Measurements from ENCODE around the gene AKAP8L. TPM values are rescaled to one million over a fixed set of nuclear protein-coding genes. Genes with fewer than 3 reads are reported as not detected.

The AKAP8L gene, protein sequence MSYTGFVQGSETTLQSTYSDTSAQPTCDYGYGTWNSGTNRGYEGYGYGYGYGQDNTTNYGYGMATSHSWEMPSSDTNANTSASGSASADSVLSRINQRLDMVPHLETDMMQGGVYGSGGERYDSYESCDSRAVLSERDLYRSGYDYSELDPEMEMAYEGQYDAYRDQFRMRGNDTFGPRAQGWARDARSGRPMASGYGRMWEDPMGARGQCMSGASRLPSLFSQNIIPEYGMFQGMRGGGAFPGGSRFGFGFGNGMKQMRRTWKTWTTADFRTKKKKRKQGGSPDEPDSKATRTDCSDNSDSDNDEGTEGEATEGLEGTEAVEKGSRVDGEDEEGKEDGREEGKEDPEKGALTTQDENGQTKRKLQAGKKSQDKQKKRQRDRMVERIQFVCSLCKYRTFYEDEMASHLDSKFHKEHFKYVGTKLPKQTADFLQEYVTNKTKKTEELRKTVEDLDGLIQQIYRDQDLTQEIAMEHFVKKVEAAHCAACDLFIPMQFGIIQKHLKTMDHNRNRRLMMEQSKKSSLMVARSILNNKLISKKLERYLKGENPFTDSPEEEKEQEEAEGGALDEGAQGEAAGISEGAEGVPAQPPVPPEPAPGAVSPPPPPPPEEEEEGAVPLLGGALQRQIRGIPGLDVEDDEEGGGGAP
- total RNA-seq (88.7 and 93.8 TPM in 2 replicates), polyA plus RNA-seq (155 and 181 TPM in 2 replicates)

GRCh38 chr19:15418579-15419412, at the start of gene AKAP8L:
Gene AKAP8L, minus strand, starts transcription at chr19:15418988. Its CDS starts 65 bp downstream, at chr19:15418923.
- Histone ChIP-seq H3K27me3 (no peaks in the 10 kb centered on the region), H3K27ac (peak within 1 kb of the TSS; percentile 80), H2AFZ (peak within 1 kb of the TSS; percentile 43), H4K20me1 (ENCODE audit: insufficient read depth, poor library complexity, severe bottlenecking) (peaks cover 43% of the 10 kb centered on the region), H3K4me3 (peak within 1 kb of the TSS; percentile 71), H3K4me2 (peak within 1 kb of the TSS; percentile 97), H3K79me2 (peaks cover 48% of the 10 kb centered on the region), H3K4me1 (ENCODE audit: insufficient read depth) (peaks cover 17% of the 10 kb centered on the region), H3K9me2 (replicated peaks; ENCODE audit: insufficient read depth) (no peaks in the 10 kb centered on the region), H3K36me3 (replicated peaks; ENCODE audit: insufficient read depth, low read depth) (no peaks in the 10 kb centered on the region), H3K9me3 (ENCODE audit: low read depth) (no peaks in the 10 kb centered on the region)
- peak; percentile 71 for TF ChIP-seq CTCF (IDR thresholded peaks at IDR 0.05; ENCODE audit: poor library complexity)
- TF ChIP-seq EZH2phosphoT487 (IDR thresholded peaks at IDR 0.05; ENCODE audit: low read depth, severe bottlenecking, unreplicated experiment), result no peak
- TF ChIP-seq EZH2 (IDR thresholded peaks at IDR 0.05; ENCODE audit: borderline replicate concordance), result no peak
- DNase-seq (ENCODE audit: low spot score), result peak; percentile 99
- 1% methylated on average over 38 of the region's 61 CpGs for WGBS (ENCODE audit: low lambda C conversion rate, missing lambda C conversion rate)

DNA sequence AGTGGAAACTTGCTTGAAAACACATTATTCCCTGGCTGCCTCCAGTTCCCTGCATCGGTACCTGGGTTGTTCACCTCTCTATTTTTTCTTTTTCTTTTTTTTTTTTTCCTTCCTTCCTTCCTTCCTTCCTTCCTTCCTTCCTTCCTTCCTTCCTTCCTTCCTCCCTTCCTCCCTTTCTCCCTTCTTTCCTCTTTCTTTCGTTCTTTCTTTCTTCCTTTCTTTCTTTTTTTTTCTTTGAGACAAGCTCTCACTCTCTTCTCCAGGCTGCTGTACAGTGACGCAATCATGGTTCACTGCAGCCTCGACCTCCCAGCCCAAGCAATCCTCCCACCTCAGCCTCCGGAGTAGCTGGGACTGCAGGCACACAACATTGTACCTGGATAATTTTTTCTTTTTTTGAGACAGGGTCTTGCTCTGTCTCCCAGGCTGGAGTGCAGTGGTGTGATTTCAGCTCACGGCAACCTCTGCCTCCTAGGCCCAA, 49.0 kb upstream of the AKAP8L start:
- Histone ChIP-seq H3K27me3 (peaks cover 38% of the 10 kb centered on the region), H3K36me3 (replicated peaks; ENCODE audit: insufficient read depth, low read depth) (no peaks in the 10 kb centered on the region), H2AFZ (no peak overlapping the region), H3K4me3 (no peak overlapping the region), H3K79me2 (no peaks in the 10 kb centered on the region), H3K4me1 (ENCODE audit: insufficient read depth) (no peaks in the 10 kb centered on the region), H3K9me2 (replicated peaks; ENCODE audit: insufficient read depth) (no peaks in the 10 kb centered on the region), H3K27ac (no peak overlapping the region), H4K20me1 (ENCODE audit: insufficient read depth, poor library complexity, severe bottlenecking) (no peaks in the 10 kb centered on the region), H3K9me3 (ENCODE audit: low read depth) (no peaks in the 10 kb centered on the region), H3K4me2 (no peak overlapping the region)
- no peak for DNase-seq (ENCODE audit: low spot score)
- WGBS (ENCODE audit: low lambda C conversion rate, missing lambda C conversion rate), result 78% methylated on average over 6 of the region's 6 CpGs
- TF ChIP-seq EZH2 (IDR thresholded peaks at IDR 0.05; ENCODE audit: borderline replicate concordance) (no peak), EZH2phosphoT487 (IDR thresholded peaks at IDR 0.05; ENCODE audit: low read depth, severe bottlenecking, unreplicated experiment) (no peak), CTCF (IDR thresholded peaks at IDR 0.05; ENCODE audit: poor library complexity) (no peak)

DNA sequence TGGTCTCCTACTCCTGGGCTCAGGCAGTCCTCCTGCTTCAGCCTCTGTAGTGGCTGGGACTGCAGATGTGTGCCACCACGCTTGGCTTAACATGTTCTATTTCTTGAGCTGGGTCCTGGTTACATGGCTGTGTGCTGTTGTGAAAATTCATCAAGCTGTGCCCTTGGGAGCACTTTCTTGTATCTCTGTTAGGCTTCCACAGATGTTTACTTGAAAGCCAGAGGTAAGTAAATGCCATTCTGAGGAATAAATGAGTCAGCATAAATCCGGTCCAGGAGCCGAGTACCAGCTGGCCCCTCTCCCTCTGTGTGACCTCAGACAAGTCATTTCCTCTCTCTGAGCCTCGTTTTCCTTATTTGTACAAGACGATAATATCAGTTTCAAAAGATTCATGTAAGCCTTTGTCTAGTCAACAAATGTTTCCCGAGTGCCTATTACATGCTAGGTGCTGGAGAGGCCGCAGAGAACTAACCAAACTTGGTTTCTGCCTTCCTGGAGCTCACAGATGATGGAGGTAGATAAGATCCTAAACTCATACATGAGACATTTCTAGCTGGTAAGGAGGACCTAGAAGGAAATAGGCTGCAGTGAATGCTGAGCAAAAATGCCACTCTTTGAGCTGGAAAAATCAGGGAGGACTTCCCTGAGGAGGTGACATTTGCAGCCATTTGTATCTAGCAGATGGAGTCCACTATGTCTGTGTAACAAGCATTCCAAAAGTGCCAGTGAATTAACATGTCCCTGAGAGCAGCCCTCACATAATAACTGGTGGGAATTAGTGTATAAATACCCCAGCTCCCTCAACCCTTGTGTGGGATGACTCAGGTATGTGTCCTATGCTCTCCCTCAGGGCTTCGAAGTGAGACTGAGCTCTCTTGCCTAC, 48.3 kb upstream of the AKAP8L start:
- H3K9me3 ChIP-seq (ENCODE audit: low read depth), result no peaks in the 10 kb centered on the region
- H3K4me3 ChIP-seq, result no peak overlapping the region
- no peak for DNase-seq (ENCODE audit: low spot score)
- H3K4me2 ChIP-seq, result no peak overlapping the region
- no peaks in the 10 kb centered on the region for H3K4me1 ChIP-seq (ENCODE audit: insufficient read depth)
- no peak for TF ChIP-seq CTCF (IDR thresholded peaks at IDR 0.05; ENCODE audit: poor library complexity)
- no peak for TF ChIP-seq EZH2 (IDR thresholded peaks at IDR 0.05; ENCODE audit: borderline replicate concordance)
- no peak for TF ChIP-seq EZH2phosphoT487 (IDR thresholded peaks at IDR 0.05; ENCODE audit: low read depth, severe bottlenecking, unreplicated experiment)
- no peaks in the 10 kb centered on the region for H3K9me2 ChIP-seq (replicated peaks; ENCODE audit: insufficient read depth)
- H2AFZ ChIP-seq, result no peak overlapping the region
- no peaks in the 10 kb centered on the region for H4K20me1 ChIP-seq (ENCODE audit: insufficient read depth, poor library complexity, severe bottlenecking)
- WGBS (ENCODE audit: low lambda C conversion rate, missing lambda C conversion rate), result 60% methylated on average over 8 of the region's 8 CpGs
- no peaks in the 10 kb centered on the region for H3K36me3 ChIP-seq (replicated peaks; ENCODE audit: insufficient read depth, low read depth)
- H3K27me3 ChIP-seq, result peaks cover 38% of the 10 kb centered on the region
- no peak overlapping the region for H3K27ac ChIP-seq
- H3K79me2 ChIP-seq, result no peaks in the 10 kb centered on the region

Measured in hepatocyte (in vitro differentiated cells).